ENCODE measurements around the gene PDCD1.

The PDCD1 gene

DNA sequence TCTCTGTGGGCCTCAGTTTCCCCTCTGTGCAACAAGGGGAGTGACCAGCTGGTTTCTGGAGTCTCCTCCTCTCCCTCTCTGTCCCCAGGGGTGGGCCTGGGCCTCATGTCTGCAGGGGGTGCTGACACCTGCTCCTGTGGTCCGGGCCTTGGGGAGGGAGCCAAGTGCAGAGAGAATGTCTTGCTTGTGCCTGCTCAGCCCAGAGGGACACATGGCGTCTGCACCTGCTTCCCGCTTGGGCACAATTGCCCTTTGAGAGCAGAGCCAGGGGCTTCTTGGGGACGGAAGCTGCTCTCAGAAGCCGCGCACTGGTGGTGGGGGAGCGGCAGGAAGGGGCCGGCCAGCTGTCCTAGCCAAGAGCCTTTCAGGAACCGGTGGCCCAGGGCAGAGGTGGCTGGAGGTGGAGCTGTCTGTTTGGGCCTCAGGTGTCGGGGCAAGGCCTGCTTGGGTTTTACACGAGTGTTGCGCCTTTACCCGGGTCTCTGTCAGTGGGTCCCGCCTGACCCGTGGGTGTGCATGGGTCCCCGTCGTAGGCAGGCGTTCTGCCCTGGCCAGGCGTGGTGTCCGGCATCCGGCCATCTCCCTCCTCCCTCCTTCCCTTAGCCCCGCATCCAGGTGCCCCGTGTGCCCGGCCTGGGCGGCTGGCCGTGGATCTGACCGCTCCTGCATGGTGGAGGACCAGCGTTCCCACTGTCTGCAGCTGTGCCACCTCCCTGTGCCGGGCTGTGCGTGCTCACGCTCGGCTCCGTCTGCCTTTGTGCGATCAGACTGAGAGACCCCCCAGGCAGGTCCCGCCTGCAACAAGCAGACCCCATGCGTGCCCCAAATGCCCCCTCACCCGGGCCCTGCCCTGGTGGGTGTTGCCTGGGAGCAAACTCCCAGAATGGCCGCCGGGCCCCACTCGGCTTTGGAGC is 45.7 kb downstream of the PDCD1 start:
- Histone ChIP-seq H3K9ac (ENCODE audit: low read depth, low read length, poor library complexity, severe bottlenecking) (no peak overlapping the region), H3K9me3 (ENCODE audit: insufficient read depth, low read depth, low read length) (no peaks in the 10 kb centered on the region), H3K27me3 (ENCODE audit: insufficient read depth, low read length, poor library complexity, severe bottlenecking) (no peaks in the 10 kb centered on the region)

DNA sequence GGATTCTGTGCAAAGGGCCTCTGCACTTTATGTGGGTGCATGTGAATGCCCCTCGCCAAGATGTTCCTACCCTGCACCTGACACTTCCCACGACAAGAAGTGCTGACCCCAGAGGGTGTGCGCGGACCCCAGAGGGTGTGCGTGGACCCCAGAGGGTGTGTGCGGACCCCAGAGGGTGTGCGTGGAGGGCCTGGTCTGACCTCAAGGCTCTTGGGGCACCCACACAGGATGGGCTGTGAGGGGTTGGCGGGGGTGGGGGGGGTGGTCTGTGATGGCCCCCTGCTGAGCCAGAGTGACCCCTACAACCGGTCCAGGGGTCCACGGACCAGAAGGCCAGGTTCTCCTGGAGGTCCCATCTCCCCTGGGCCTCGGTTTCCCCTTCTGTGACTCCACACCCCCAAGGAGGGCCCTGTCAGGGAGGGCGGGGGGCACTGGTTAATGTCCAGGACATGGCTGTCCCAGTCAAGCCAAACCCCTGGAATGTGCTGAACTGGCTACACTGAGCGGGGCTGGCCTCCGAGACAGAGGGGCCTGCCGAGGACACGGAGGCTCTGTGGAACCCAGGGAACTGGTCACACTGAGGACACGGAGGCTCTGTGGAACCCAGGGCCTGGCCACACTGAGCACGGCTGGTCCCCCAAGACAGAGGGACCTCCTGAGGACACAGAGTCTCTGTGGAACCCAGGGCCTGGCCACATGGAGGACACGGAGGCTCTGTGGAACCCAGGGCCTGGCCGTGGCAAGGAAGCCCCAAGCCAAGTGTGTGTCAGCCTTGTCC is 46.6 kb downstream of the PDCD1 start:
- H3K36me3 ChIP-seq (ENCODE audit: insufficient read depth, low read length), result no peaks in the 10 kb centered on the region
- H3K79me2 ChIP-seq (ENCODE audit: insufficient read depth, low read length), result no peaks in the 10 kb centered on the region
- H3K4me1 ChIP-seq (ENCODE audit: insufficient read depth, low read length, poor library complexity, severe bottlenecking), result peaks cover 3% of the 10 kb centered on the region
- H3F3A ChIP-seq (ENCODE audit: low read depth), result no peaks in the 10 kb centered on the region
- H3K9me2 ChIP-seq (replicated peaks; ENCODE audit: low read depth, low read length), result no peaks in the 10 kb centered on the region
- no peaks in the 10 kb centered on the region for H3K9me3 ChIP-seq (ENCODE audit: insufficient read depth, low read depth, low read length)
- TF ChIP-seq EZH2phosphoT487 (IDR thresholded peaks at IDR 0.05; ENCODE audit: borderline replicate concordance), result no peak
- TF ChIP-seq, protein P1, sequence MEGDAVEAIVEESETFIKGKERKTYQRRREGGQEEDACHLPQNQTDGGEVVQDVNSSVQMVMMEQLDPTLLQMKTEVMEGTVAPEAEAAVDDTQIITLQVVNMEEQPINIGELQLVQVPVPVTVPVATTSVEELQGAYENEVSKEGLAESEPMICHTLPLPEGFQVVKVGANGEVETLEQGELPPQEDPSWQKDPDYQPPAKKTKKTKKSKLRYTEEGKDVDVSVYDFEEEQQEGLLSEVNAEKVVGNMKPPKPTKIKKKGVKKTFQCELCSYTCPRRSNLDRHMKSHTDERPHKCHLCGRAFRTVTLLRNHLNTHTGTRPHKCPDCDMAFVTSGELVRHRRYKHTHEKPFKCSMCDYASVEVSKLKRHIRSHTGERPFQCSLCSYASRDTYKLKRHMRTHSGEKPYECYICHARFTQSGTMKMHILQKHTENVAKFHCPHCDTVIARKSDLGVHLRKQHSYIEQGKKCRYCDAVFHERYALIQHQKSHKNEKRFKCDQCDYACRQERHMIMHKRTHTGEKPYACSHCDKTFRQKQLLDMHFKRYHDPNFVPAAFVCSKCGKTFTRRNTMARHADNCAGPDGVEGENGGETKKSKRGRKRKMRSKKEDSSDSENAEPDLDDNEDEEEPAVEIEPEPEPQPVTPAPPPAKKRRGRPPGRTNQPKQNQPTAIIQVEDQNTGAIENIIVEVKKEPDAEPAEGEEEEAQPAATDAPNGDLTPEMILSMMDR (conservative IDR thresholded peaks at IDR 0.05; ENCODE audit: low read length), result no peak
- no peak overlapping the region for H2AFZ ChIP-seq (ENCODE audit: low read length)
- no peaks in the 10 kb centered on the region for H3K27me3 ChIP-seq (ENCODE audit: insufficient read depth, low read length, poor library complexity, severe bottlenecking)
- no peak overlapping the region for H3K4me2 ChIP-seq (ENCODE audit: low read depth, low read length, poor library complexity, severe bottlenecking)
- H3K9ac ChIP-seq (ENCODE audit: low read depth, low read length, poor library complexity, severe bottlenecking), result no peak overlapping the region
- no peak overlapping the region for H3K4me3 ChIP-seq (ENCODE audit: low read length, poor library complexity, severe bottlenecking)
- no peaks in the 10 kb centered on the region for H4K20me1 ChIP-seq (ENCODE audit: insufficient read depth, low read length, poor library complexity, severe bottlenecking)

More for the DNA sequence above, 45.7 kb downstream of the PDCD1 start:
- no peaks in the 10 kb centered on the region for H3K79me2 ChIP-seq (ENCODE audit: insufficient read depth, low read length)
- no peak overlapping the region for H3K4me3 ChIP-seq (ENCODE audit: low read length, poor library complexity, severe bottlenecking)
- H3K36me3 ChIP-seq (ENCODE audit: insufficient read depth, low read length), result no peaks in the 10 kb centered on the region
- no peaks in the 10 kb centered on the region for H4K20me1 ChIP-seq (ENCODE audit: insufficient read depth, low read length, poor library complexity, severe bottlenecking)
- H3K4me1 ChIP-seq (ENCODE audit: insufficient read depth, low read length, poor library complexity, severe bottlenecking), result peaks cover 3% of the 10 kb centered on the region
- no peaks in the 10 kb centered on the region for H3K9me2 ChIP-seq (replicated peaks; ENCODE audit: low read depth, low read length)
- peak overlapping the region; percentile 8 for H3K4me2 ChIP-seq (ENCODE audit: low read depth, low read length, poor library complexity, severe bottlenecking)
- no peaks in the 10 kb centered on the region for H3F3A ChIP-seq (ENCODE audit: low read depth)
- TF ChIP-seq EZH2phosphoT487 (IDR thresholded peaks at IDR 0.05; ENCODE audit: borderline replicate concordance), result no peak
- TF ChIP-seq, protein P1 (conservative IDR thresholded peaks at IDR 0.05; ENCODE audit: low read length), result no peak
- H2AFZ ChIP-seq (ENCODE audit: low read length), result no peak overlapping the region

DNA sequence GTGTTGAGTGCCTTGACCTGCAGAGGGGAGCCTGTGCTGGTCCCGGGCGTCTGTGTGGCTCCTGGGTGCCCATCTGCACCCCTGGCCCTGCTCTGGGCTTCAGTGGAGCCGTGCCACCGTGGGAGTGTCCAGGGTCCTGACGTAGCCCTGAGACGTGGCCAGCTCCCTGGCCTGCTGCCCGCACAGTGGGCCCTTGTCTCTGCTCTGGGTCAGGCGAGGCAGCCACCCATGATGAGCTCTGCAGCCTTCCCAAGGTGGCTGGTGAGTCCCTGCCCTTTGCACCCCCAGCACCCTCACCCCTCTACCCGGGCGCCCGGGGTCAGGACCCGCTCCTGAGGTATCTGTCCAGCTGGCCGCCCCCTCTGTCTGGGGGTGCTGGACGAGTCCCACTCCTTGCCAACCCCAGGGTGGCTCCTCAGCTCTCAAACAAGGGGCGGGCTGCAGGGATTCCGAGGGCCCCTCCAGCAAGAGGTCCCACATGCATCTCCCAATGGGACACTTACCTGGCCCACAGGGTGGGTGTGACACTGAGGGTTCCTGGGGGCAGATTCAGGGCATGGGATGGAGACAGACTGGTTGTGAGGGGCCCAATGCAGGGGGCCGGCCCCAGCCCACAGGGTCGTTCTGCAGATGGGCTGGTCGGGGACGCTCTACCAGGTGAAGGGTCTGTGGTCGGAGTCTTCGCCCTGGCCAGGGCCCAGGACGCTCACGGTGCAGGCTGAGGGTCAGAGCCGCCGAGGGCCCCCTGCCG is 47.3 kb downstream of the PDCD1 start:
- H3F3A ChIP-seq (ENCODE audit: low read depth), result no peaks in the 10 kb centered on the region
- peaks cover 3% of the 10 kb centered on the region for H3K4me1 ChIP-seq (ENCODE audit: insufficient read depth, low read length, poor library complexity, severe bottlenecking)
- H3K79me2 ChIP-seq (ENCODE audit: insufficient read depth, low read length), result no peaks in the 10 kb centered on the region
- H3K4me3 ChIP-seq (ENCODE audit: low read length, poor library complexity, severe bottlenecking), result no peak overlapping the region
- H3K27me3 ChIP-seq (ENCODE audit: insufficient read depth, low read length, poor library complexity, severe bottlenecking), result no peaks in the 10 kb centered on the region
- no peak overlapping the region for H2AFZ ChIP-seq (ENCODE audit: low read length)
- no peaks in the 10 kb centered on the region for H3K9me3 ChIP-seq (ENCODE audit: insufficient read depth, low read depth, low read length)
- no peak overlapping the region for H3K4me2 ChIP-seq (ENCODE audit: low read depth, low read length, poor library complexity, severe bottlenecking)
- no peaks in the 10 kb centered on the region for H3K9me2 ChIP-seq (replicated peaks; ENCODE audit: low read depth, low read length)
- TF ChIP-seq, protein P1 (conservative IDR thresholded peaks at IDR 0.05; ENCODE audit: low read length), result no peak
- TF ChIP-seq EZH2phosphoT487 (IDR thresholded peaks at IDR 0.05; ENCODE audit: borderline replicate concordance), result no peak
- no peaks in the 10 kb centered on the region for H4K20me1 ChIP-seq (ENCODE audit: insufficient read depth, low read length, poor library complexity, severe bottlenecking)
- no peak overlapping the region for H3K9ac ChIP-seq (ENCODE audit: low read depth, low read length, poor library complexity, severe bottlenecking)
- no peaks in the 10 kb centered on the region for H3K36me3 ChIP-seq (ENCODE audit: insufficient read depth, low read length)

Data from Loucy (cell line).